Neural crest cell (in vitro differentiated cells): ENCODE data around the gene ABLIM2. TPM values are rescaled to one million over a fixed set of nuclear protein-coding genes. Genes with fewer than 3 reads are reported as not detected.
A peak's percentile ranks its signal among the peaks of the same experiment; 100 is the strongest.

Source experiments
- DNase-seq: peaks from one replicate; pipeline ENCODE4 v3.0.0; 2021; ENCODE audit warnings: low read depth, mixed read lengths, low spot score
- H3K27ac Mint-ChIP-seq: one replicate; pipeline ENCODE4 v1.8.0; 2021; ENCODE audit warnings: mild to moderate bottlenecking, mixed read lengths; ENCODE audit not compliant: unreplicated experiment
- H3K27me3 Mint-ChIP-seq: 2 replicates; pipeline ENCODE4 v1.8.0; 2021; ENCODE audit warnings: low read depth, mild to moderate bottlenecking, mixed read lengths
- H3K36me3 Mint-ChIP-seq: 2 replicates; pipeline ENCODE4 v1.8.0; 2021; ENCODE audit warnings: low read depth, mild to moderate bottlenecking, mixed read lengths
- H3K4me1 Mint-ChIP-seq: 2 replicates; pipeline ENCODE4 v1.8.0; 2021; ENCODE audit warnings: mixed read lengths
- H3K4me3 Mint-ChIP-seq: one replicate; pipeline ENCODE4 v1.8.0; 2021; ENCODE audit warnings: mild to moderate bottlenecking, mixed read lengths
- H3K9me3 Mint-ChIP-seq: 2 replicates; pipeline ENCODE4 v1.8.0; 2021; ENCODE audit warnings: mixed read lengths
- total RNA-seq: library from RNA; stranded (reverse); gene quantifications from 2 replicates; pipeline ENCODE4 v1.2.1, GENCODE V29; 2021
- TF ChIP-seq, protein P1 (sequence below): fragments of 200-600 bp; sonication (generic); conservative IDR thresholded peaks from 2 replicates; pipeline ENCODE4 v1.5.0; 2021; ENCODE audit warnings: antibody characterized with exemption, mild to moderate bottlenecking

The ABLIM2 gene
- total RNA-seq, 1 donor from 2014 or later = 3.8 TPM

DNA sequence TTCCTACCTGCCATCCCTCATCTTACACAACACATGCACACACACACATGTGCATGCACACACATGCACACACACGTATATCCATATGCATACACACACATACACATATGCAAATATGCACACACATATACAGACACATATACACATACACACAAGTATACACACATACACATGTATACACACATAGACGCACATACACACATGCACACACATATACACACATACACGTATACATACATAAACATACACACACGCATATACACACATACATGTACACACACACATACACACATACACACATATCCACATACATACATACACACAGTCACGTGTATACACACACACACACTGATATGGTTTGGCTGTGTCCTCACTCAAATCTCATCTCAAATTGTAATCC is 182.0 kb downstream of the ABLIM2 start:
- Mint-ChIP-seq H3K27ac (no peak overlapping the region), H3K4me3 (no peak overlapping the region), H3K4me1 (peaks cover 12% of the 10 kb centered on the region), H3K9me3 (no peaks in the 10 kb centered on the region), H3K36me3 (no peaks in the 10 kb centered on the region), H3K27me3 (no peaks in the 10 kb centered on the region)
- DNase-seq = no peak
- TF ChIP-seq, protein P1, sequence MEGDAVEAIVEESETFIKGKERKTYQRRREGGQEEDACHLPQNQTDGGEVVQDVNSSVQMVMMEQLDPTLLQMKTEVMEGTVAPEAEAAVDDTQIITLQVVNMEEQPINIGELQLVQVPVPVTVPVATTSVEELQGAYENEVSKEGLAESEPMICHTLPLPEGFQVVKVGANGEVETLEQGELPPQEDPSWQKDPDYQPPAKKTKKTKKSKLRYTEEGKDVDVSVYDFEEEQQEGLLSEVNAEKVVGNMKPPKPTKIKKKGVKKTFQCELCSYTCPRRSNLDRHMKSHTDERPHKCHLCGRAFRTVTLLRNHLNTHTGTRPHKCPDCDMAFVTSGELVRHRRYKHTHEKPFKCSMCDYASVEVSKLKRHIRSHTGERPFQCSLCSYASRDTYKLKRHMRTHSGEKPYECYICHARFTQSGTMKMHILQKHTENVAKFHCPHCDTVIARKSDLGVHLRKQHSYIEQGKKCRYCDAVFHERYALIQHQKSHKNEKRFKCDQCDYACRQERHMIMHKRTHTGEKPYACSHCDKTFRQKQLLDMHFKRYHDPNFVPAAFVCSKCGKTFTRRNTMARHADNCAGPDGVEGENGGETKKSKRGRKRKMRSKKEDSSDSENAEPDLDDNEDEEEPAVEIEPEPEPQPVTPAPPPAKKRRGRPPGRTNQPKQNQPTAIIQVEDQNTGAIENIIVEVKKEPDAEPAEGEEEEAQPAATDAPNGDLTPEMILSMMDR = no peak

DNA sequence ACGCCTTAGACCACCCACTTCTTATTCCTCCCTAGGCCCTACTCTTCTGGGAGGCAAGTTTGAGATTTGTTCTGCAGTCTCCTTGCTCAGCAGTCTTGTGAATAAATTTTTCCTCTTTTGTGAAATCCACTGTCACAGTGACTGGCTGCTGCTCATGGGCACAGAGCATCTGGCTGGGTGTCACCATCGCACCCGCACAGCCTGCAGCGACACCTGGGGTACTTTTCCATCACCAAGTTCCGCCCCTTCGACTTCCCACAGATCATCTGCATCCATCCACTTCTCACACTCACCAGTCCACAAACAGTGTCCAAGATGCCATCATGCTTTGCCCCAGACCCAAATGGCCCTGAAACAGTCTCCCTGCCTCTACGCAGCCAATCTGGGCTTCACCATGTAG is 182.6 kb downstream of the ABLIM2 start:
- TF ChIP-seq, protein P1 = no peak
- Mint-ChIP-seq H3K4me3 (no peak overlapping the region), H3K27me3 (no peaks in the 10 kb centered on the region), H3K27ac (no peak overlapping the region), H3K36me3 (no peaks in the 10 kb centered on the region), H3K4me1 (peaks cover 12% of the 10 kb centered on the region), H3K9me3 (no peaks in the 10 kb centered on the region)
- DNase-seq = no peak

DNA sequence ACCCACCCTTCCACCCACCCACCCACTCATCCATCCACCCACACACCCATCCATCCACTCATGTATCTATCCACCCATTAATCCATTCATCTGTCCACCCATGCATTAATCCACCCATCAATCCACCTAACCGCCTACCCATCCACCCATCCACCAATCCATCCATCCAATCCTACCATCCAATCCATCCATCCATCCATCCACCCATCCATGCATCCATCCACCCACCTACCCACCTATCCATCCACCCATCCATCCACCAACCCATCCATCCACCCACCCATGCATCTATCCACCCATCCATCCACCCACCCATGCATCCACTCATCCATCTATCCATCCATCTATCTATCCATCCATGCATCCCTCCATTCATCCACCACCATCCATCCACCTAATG is 184.2 kb downstream of the ABLIM2 start:
- Mint-ChIP-seq H3K27ac (no peak overlapping the region), H3K36me3 (no peaks in the 10 kb centered on the region), H3K4me3 (no peak overlapping the region), H3K4me1 (peaks cover 24% of the 10 kb centered on the region), H3K27me3 (no peaks in the 10 kb centered on the region), H3K9me3 (no peaks in the 10 kb centered on the region)
- TF ChIP-seq, protein P1 = no peak
- no peak for DNase-seq

DNA sequence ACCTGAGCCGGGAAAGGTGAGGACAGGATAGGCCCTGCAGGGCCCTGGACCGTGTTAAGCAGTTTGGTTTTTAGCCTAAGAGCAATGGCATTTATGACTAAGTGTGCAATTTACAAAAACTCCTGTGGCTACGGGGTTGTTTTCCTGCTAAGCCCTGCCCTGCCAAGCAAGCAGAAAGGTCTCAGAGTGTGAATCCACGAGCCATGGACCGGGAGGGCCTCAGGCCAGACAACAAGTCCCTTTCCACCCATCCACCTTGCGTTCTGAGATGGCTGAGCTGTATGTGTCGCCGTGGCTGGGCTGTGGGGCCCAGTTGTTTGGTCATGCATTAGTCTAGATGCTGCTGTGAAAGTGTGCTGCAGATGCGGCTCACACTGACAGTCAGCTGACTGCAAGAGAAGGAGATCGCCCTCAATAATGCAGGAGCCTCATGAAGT is 185.1 kb downstream of the ABLIM2 start:
- H3K4me3 Mint-ChIP-seq = no peak overlapping the region
- H3K4me1 Mint-ChIP-seq = peaks cover 26% of the 10 kb centered on the region
- TF ChIP-seq, protein P1 = no peak
- H3K9me3 Mint-ChIP-seq = no peaks in the 10 kb centered on the region
- H3K27me3 Mint-ChIP-seq = no peaks in the 10 kb centered on the region
- H3K27ac Mint-ChIP-seq = no peak overlapping the region
- no peak for DNase-seq
- no peaks in the 10 kb centered on the region for H3K36me3 Mint-ChIP-seq

DNA sequence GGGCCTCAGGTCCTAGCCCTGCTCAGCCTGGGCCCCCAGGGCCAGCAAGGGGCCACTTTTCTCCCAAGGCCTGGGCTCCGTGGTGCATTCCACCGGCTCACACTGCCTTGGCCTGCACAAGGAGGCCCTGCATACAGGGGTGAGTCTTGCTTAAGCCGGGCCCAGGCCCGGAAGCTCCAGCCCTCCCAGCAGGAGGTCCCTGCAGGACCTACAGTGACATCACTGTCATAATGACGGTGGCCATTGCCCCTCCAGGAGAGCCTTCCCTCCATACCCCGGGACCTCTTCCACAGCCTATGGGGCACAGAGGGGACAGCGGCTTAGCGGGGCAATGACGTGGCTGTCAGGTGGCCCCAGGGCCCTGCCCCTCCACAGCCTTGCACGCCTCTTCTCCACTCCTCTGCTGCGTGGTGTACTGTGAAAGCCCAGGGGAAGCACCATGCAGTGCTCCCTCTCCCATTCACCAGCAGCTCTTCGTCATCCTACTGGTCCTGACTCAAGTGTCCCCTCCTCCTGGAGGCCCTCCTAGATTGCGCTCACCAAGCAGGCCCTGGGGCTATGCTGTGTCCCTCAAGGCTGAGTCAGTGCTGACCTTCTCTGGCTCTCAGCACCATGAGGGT is 186.6 kb downstream of the ABLIM2 start:
- Mint-ChIP-seq H3K4me1 (peaks cover 38% of the 10 kb centered on the region), H3K27ac (peak overlapping the region; percentile 69)
- TF ChIP-seq, protein P1 = no peak

More for the DNA sequence above, 186.6 kb downstream of the ABLIM2 start:
- Mint-ChIP-seq H3K4me3 (no peak overlapping the region), H3K36me3 (no peaks in the 10 kb centered on the region), H3K27me3 (no peaks in the 10 kb centered on the region), H3K9me3 (no peaks in the 10 kb centered on the region)
- no peak for DNase-seq
